ENCODE results near the gene ADGRG7. TPM values are rescaled to one million over a fixed set of nuclear protein-coding genes. Genes with fewer than 3 reads are reported as not detected.

Gene ADGRG7
- total and polyA plus RNA-seq, 7 donors: 1.2 to 7.4 (median 1.4) TPM; not detected in 4

GRCh38 chr3:100603469-100603868 lies 5.9 kb upstream of the ADGRG7 start:
- TF ChIP-seq EP300 (IDR thresholded peaks at IDR 0.05) (no peak), POLR2AphosphoS5 (IDR thresholded peaks at IDR 0.05) (no peak), POLR2A (IDR thresholded peaks at IDR 0.05) (no peak)
- TF ChIP-seq, protein P1, sequence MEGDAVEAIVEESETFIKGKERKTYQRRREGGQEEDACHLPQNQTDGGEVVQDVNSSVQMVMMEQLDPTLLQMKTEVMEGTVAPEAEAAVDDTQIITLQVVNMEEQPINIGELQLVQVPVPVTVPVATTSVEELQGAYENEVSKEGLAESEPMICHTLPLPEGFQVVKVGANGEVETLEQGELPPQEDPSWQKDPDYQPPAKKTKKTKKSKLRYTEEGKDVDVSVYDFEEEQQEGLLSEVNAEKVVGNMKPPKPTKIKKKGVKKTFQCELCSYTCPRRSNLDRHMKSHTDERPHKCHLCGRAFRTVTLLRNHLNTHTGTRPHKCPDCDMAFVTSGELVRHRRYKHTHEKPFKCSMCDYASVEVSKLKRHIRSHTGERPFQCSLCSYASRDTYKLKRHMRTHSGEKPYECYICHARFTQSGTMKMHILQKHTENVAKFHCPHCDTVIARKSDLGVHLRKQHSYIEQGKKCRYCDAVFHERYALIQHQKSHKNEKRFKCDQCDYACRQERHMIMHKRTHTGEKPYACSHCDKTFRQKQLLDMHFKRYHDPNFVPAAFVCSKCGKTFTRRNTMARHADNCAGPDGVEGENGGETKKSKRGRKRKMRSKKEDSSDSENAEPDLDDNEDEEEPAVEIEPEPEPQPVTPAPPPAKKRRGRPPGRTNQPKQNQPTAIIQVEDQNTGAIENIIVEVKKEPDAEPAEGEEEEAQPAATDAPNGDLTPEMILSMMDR (IDR thresholded peaks at IDR 0.05): no peak
- intact Hi-C loops (cut with DNase I): no loop called here
- H3K36me3 ChIP-seq: no peaks in the 10 kb centered on the region
- no peaks in the 10 kb centered on the region for H3K27me3 ChIP-seq
- DNase-seq: no peak
- 20 to 38% methylated on average over 5 of the region's 5 CpGs for WGBS, 2 donors
- H3K4me3 ChIP-seq: peak overlapping the region in 1 of 4 donors; percentile 5
- H3K9me3 ChIP-seq: no peaks in the 10 kb centered on the region
- H3K27ac ChIP-seq: no peak overlapping the region
- no peaks in the 10 kb centered on the region for H3K4me1 ChIP-seq

DNA sequence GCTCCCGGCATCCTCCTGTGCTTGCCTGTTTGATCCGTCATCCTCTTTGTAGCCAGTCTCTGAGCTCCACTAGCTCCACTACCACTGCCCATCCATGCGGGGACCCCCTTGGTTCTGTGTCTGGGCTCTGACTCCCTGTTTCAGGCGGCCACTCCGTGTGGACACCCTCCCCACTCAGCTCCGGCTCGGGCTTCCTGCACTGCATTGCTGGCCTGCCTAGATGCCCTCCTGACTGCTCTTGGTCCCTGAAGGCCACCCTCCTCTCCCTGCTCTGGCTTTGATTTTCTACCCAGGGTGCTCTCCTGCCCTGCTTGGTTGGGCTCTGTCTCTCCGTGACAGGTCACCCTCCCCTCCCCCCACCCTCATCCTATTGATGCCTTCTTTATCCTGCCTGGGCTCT lies 4.0 kb upstream of the ADGRG7 start:
- no peaks in the 10 kb centered on the region for H3K36me3 ChIP-seq
- intact Hi-C loops (cut with DNase I): no loop called here

GRCh38 chr3:100606894-100607512 lies 2.4 kb upstream of the ADGRG7 start:
- intact Hi-C loops (cut with DNase I): no loop called here
- H3K27ac ChIP-seq: no peak overlapping the region
- no peaks in the 10 kb centered on the region for H3K36me3 ChIP-seq
- H3K4me3 ChIP-seq: no peak overlapping the region
- TF ChIP-seq, protein P1 (IDR thresholded peaks at IDR 0.05): no peak
- TF ChIP-seq POLR2A (IDR thresholded peaks at IDR 0.05) (no peak), POLR2AphosphoS5 (IDR thresholded peaks at IDR 0.05) (no peak), EP300 (IDR thresholded peaks at IDR 0.05) (no peak)
- H3K9me3 ChIP-seq: no peaks in the 10 kb centered on the region
- DNase-seq: no peak
- no peaks in the 10 kb centered on the region for H3K27me3 ChIP-seq
- H3K4me1 ChIP-seq: no peaks in the 10 kb centered on the region

More for the DNA sequence above, 4.0 kb upstream of the ADGRG7 start:
- H3K4me1 ChIP-seq: no peaks in the 10 kb centered on the region
- no peak overlapping the region for H3K27ac ChIP-seq
- 91 to 95% methylated on average over 8 of the region's 8 CpGs for WGBS, 2 donors
- no peak for DNase-seq
- no peak overlapping the region for H3K4me3 ChIP-seq
- H3K9me3 ChIP-seq: no peaks in the 10 kb centered on the region
- H3K27me3 ChIP-seq: no peaks in the 10 kb centered on the region
- TF ChIP-seq, protein P1 (IDR thresholded peaks at IDR 0.05): no peak
- no peak for TF ChIP-seq POLR2A (IDR thresholded peaks at IDR 0.05)

DNA sequence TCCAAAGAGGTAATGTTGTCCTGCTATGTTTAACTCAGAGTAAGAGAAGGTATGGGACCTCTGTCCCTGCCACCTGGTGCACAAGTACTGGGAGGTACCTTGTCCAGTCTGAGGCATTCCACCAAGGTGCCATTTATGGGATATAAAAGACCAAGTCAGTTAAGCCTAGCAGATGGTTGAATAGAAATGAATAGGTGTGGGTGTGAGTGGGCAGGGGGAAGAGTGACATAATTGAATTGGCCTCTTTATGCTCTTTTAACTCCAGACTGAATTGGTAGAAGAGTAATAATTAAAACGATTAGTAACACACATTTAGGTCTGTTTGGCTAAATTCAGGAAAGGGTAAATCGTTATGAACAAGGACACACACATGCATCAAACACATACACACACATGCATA lies 562 bp downstream of the ADGRG7 start:
- intact Hi-C loops (cut with DNase I): no loop called here
- no peaks in the 10 kb centered on the region for H3K4me1 ChIP-seq
- H3K27me3 ChIP-seq: no peaks in the 10 kb centered on the region
- no peaks in the 10 kb centered on the region for H3K9me3 ChIP-seq
- DNase-seq: no peak
- H3K36me3 ChIP-seq: no peaks in the 10 kb centered on the region
- no peak overlapping the region for H3K4me3 ChIP-seq
- TF ChIP-seq POLR2A (IDR thresholded peaks at IDR 0.05) (no peak), EP300 (IDR thresholded peaks at IDR 0.05) (no peak), POLR2AphosphoS5 (IDR thresholded peaks at IDR 0.05) (no peak)
- TF ChIP-seq, protein P1 (IDR thresholded peaks at IDR 0.05): no peak
- WGBS, 2 donors: 59 to 76% methylated on average over 2 of the region's 2 CpGs
- no peak overlapping the region for H3K27ac ChIP-seq

GRCh38 chr3:100611221-100611620 lies 1.8 kb downstream of the ADGRG7 start:
- 54 to 67% methylated on average over 3 of the region's 3 CpGs for WGBS, 2 donors
- Histone ChIP-seq H3K27me3 (no peaks in the 10 kb centered on the region), H3K4me3 (no peak overlapping the region), H3K27ac (no peak overlapping the region), H3K36me3 (no peaks in the 10 kb centered on the region), H3K9me3 (no peaks in the 10 kb centered on the region), H3K4me1 (no peaks in the 10 kb centered on the region)
- DNase-seq: no peak
- no peak for TF ChIP-seq POLR2AphosphoS5 (IDR thresholded peaks at IDR 0.05)
- TF ChIP-seq POLR2A (IDR thresholded peaks at IDR 0.05): no peak
- TF ChIP-seq, protein P1 (IDR thresholded peaks at IDR 0.05): no peak
- no peak for TF ChIP-seq EP300 (IDR thresholded peaks at IDR 0.05)
- intact Hi-C loops (cut with DNase I): no loop called here
